Thyroid gland (tissue), 4 donors: ENCODE measurements around the gene PITRM1. TPM values are rescaled to one million over a fixed set of nuclear protein-coding genes. Genes with fewer than 3 reads are reported as not detected.
A peak's percentile ranks its signal among the peaks of the same experiment; 100 is the strongest.

Experiments used
- DNase-seq, 2 donors: peaks; one replicate each; pipeline ENCODE4 v3.0.0-alpha.2; 2019
- H3K27ac ChIP-seq, 3 donors: fragments of 200-600 bp; sonication (generic); 1 replicate in 2 of 3; 2 replicates in 1 of 3; pipeline ENCODE4 v1.5.1; 2016 to 2019; ENCODE audit warnings: mild to moderate bottlenecking in 1 of 3, moderate library complexity in 1 of 3
- H3K27me3 ChIP-seq: fragments of 200-600 bp; sonication (generic); one replicate; pipeline ENCODE4 v1.5.1; 2019
- H3K36me3 ChIP-seq, 2 donors: fragments of 200-600 bp; sonication (generic); one replicate each; pipeline ENCODE4 v1.5.1; 2016 to 2019
- H3K4me1 ChIP-seq, 2 donors: fragments of 200-600 bp; sonication (generic); one replicate each; pipeline ENCODE4 v1.5.1; 2017 to 2019
- H3K4me3 ChIP-seq, 3 donors: fragments of 200-600 bp; sonication (generic); replicated peaks in 1 of 3; 1 replicate in 2 of 3; 2 replicates in 1 of 3; pipeline ENCODE4 v1.5.1; 2016; ENCODE audit warnings: mild to moderate bottlenecking in 1 of 3
- H3K9me3 ChIP-seq: fragments of 200-600 bp; sonication (generic); one replicate; pipeline ENCODE4 v1.5.1; 2017
- POLR2A ChIP-seq, 2 donors: fragments of 450-650 bp; IDR thresholded peaks; one replicate each; pipeline ENCODE4 v1.6.1; 2017; ENCODE audit warnings: antibody characterized with exemption in 2 of 2, mild to moderate bottlenecking in 2 of 2, moderate library complexity in 1 of 2
- WGBS, 2 donors: methylation state at CpG; one replicate each; pipeline ENCODE4 v1.1.5; 2017; 5-methylcytosine and 5-hydroxymethylcytosine counted together
- intact Hi-C: fragments of 100-400 bp; cut with DNase I; formaldehyde crosslinking; loops from one replicate; pipeline ENCODE4 v1.15.1; 2023
- total RNA-seq, 4 donors: library from RNA; depleted of rRNA; stranded (reverse); fragments of >200 nt; gene quantifications; one replicate each; pipeline ENCODE4 v1.2.3, GENCODE V29; 2016
- TF ChIP-seq, protein P1 (sequence below), 6 experiments: fragments of 200-600 bp in 3 of 6; fragments of 450-650 bp in 3 of 6; sonication (generic) in 3 of 6; IDR thresholded peaks; one replicate each; pipeline ENCODE4 v1.5.1; 2016 to 2019; ENCODE audit warnings: antibody characterized with exemption in 6 of 6, mild to moderate bottlenecking in 2 of 6, inconsistent platforms in 1 of 6, moderate library complexity in 1 of 6

Gene PITRM1
- total RNA-seq, 4 donors from 2014 or later = 68.2 to 107 (median 86.2) TPM

DNA sequence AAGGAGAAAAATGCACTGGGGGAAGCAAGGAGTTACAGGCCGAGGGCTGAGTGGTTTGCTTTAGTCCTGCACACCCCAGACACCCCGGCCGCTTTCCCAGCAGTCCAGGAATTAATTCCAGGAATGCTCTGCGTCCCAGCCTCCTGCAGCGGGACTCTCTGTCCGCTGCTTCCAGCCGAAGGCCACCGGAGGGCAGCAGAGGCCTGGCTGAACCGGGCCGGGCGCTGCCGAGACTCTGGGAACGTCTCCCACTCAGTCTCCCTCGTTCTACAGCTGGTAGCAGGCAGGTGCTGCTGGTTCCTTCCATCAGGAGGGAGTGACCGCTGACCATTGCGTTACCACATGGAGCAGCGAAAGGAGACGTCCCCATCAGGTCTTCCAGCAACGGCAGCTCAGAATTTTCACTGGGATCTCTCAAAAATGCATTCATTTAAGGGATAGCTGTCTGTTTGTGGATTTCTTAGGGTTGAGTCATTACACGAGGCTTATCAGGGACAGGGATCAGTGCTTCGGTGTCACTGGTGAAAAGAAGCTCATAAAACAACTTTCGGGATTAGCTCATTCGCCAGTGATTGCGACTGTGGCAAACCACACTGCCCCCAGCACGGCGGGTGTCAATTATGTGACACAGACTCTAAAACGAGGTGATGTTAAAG, 24.9 kb upstream of the PITRM1 start:
- Histone ChIP-seq H3K27me3 (no peaks in the 10 kb centered on the region), H3K4me1 (peaks cover 4 to 8% of the 10 kb centered on the region in 2 donors), H3K9me3 (no peaks in the 10 kb centered on the region), H3K36me3 (no peaks in the 10 kb centered on the region), H3K27ac (no peak overlapping the region), H3K4me3 (no peak overlapping the region)
- intact Hi-C loops = no loop called here
- DNase-seq = peak; percentile 77 to 83
- WGBS, 2 donors = 15 to 21% methylated on average over 12 to 25 of the region's 27 CpGs
- TF ChIP-seq, protein P1, sequence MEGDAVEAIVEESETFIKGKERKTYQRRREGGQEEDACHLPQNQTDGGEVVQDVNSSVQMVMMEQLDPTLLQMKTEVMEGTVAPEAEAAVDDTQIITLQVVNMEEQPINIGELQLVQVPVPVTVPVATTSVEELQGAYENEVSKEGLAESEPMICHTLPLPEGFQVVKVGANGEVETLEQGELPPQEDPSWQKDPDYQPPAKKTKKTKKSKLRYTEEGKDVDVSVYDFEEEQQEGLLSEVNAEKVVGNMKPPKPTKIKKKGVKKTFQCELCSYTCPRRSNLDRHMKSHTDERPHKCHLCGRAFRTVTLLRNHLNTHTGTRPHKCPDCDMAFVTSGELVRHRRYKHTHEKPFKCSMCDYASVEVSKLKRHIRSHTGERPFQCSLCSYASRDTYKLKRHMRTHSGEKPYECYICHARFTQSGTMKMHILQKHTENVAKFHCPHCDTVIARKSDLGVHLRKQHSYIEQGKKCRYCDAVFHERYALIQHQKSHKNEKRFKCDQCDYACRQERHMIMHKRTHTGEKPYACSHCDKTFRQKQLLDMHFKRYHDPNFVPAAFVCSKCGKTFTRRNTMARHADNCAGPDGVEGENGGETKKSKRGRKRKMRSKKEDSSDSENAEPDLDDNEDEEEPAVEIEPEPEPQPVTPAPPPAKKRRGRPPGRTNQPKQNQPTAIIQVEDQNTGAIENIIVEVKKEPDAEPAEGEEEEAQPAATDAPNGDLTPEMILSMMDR (IDR thresholded peaks at IDR 0.05) = peak; percentile 65 to 93 (median 86)
- no peak for TF ChIP-seq POLR2A (IDR thresholded peaks at IDR 0.05)

DNA sequence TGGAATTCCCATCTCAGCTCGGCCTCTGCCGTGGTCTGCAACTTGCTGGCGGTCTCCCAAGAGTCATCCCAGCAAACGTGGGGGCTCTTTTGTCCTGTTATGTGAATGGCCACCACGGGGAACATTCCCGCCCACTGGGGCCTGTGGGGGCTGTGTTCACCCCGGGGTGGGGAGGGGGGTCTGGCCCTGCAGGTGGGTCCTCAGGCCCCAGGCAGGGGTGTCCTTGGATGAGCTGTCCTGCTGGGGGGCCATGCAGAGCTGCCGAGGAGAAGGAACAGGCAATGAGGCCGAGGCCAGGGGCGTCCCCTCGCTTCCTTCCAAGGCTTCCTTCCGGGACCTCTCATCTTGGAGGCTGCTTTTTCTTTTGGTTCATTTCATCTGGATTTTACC, 24.4 kb upstream of the PITRM1 start:
- no peak overlapping the region for H3K27ac ChIP-seq
- WGBS, 2 donors = 59 to 61% methylated on average over 11 to 12 of the region's 12 CpGs

GRCh38 chr10:3196482-3196881, 23.9 kb upstream of the PITRM1 start:
- H3K4me3 ChIP-seq = no peak overlapping the region
- H3K27me3 ChIP-seq = no peaks in the 10 kb centered on the region
- intact Hi-C loops = no loop called here
- H3K4me1 ChIP-seq = peaks cover 4 to 8% of the 10 kb centered on the region in 2 donors
- no peaks in the 10 kb centered on the region for H3K36me3 ChIP-seq
- H3K27ac ChIP-seq = no peak overlapping the region
- WGBS, 2 donors = 91 to 92% methylated on average over 5 to 10 of the region's 10 CpGs
- no peak for TF ChIP-seq POLR2A (IDR thresholded peaks at IDR 0.05)
- H3K9me3 ChIP-seq = no peaks in the 10 kb centered on the region
- DNase-seq = no peak

More for the DNA sequence above, 24.4 kb upstream of the PITRM1 start:
- Histone ChIP-seq H3K9me3 (no peaks in the 10 kb centered on the region), H3K27me3 (no peaks in the 10 kb centered on the region), H3K4me3 (no peak overlapping the region), H3K36me3 (no peaks in the 10 kb centered on the region), H3K4me1 (peaks cover 4 to 8% of the 10 kb centered on the region in 2 donors)
- intact Hi-C loops = no loop called here
- DNase-seq = peak in 1 of 2 donors; percentile 5
- TF ChIP-seq, protein P1 (IDR thresholded peaks at IDR 0.05) = no peak
- TF ChIP-seq POLR2A (IDR thresholded peaks at IDR 0.05) = no peak

GRCh38 chr10:3195726-3196125, 23.1 kb upstream of the PITRM1 start:
- H3K4me3 ChIP-seq = no peak overlapping the region
- H3K4me1 ChIP-seq = peaks cover 4 to 8% of the 10 kb centered on the region in 2 donors
- no peaks in the 10 kb centered on the region for H3K36me3 ChIP-seq
- no peaks in the 10 kb centered on the region for H3K27me3 ChIP-seq
- DNase-seq = no peak
- no peak for TF ChIP-seq POLR2A (IDR thresholded peaks at IDR 0.05)
- TF ChIP-seq, protein P1 (IDR thresholded peaks at IDR 0.05) = no peak
- WGBS, 2 donors = 83 to 86% methylated on average over 9 of the region's 9 CpGs
- intact Hi-C loops = no loop called here
- H3K27ac ChIP-seq = no peak overlapping the region
- H3K9me3 ChIP-seq = no peaks in the 10 kb centered on the region

DNA sequence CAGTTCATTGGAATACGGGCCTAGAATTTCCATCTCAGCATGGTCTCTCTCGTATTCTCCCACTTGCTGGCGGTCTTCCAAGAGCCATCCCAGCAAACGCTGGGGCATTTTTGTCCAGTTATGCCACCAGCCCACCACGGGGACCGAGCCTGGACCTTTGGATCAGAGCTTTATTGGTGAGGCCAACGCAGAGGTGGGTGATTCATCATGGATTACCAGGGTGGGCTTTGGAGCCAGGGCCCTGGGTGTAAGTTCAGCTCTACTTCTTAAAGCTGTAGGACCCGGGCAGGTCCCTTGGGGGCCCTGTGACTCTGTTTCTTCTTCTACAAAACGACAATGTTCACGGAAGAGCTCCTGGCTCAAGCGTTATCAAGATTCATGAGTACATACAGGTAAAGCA, 22.7 kb upstream of the PITRM1 start:
- Histone ChIP-seq H3K36me3 (no peaks in the 10 kb centered on the region), H3K4me3 (no peak overlapping the region), H3K27me3 (no peaks in the 10 kb centered on the region), H3K4me1 (peaks cover 4 to 8% of the 10 kb centered on the region in 2 donors), H3K9me3 (no peaks in the 10 kb centered on the region), H3K27ac (no peak overlapping the region)
- WGBS, 2 donors = 89 to 90% methylated on average over 11 of the region's 11 CpGs
- intact Hi-C loops = no loop called here
- TF ChIP-seq, protein P1 (IDR thresholded peaks at IDR 0.05) = no peak
- no peak for TF ChIP-seq POLR2A (IDR thresholded peaks at IDR 0.05)
- no peak for DNase-seq
